Stimulated activated CD8-positive, alpha-beta memory T cell treated with anti-CD3 and anti-CD28 coated beads, Interleukin-2, amount 100 ng/mL, for 1 hour (primary cell): ENCODE results near the gene NTPCR.

ENCODE experiments used
- DNase-seq, 2 donors: peaks; one replicate each; pipeline ENCODE4 v3.0.0-alpha.2; 2020; ENCODE audit warnings: low read depth in 2 of 2

Gene NTPCR

GRCh38 chr1:233010146-233010545 is 59.7 kb downstream of the NTPCR start:
- no peak for DNase-seq

GRCh38 chr1:233012021-233012420 is 61.6 kb downstream of the NTPCR start:
- DNase-seq: no peak

GRCh38 chr1:233015965-233016364 is 65.6 kb downstream of the NTPCR start:
- DNase-seq: no peak

GRCh38 chr1:233016798-233017197 is 66.4 kb downstream of the NTPCR start:
- no peak for DNase-seq

GRCh38 chr1:233019083-233019482 is 68.7 kb downstream of the NTPCR start:
- DNase-seq: no peak

- DNase-seq: no peak
Observed at GRCh38 chr1:233019778-233020325, 69.4 kb downstream of the NTPCR start.

- DNase-seq: no peak
Observed at GRCh38 chr1:233020426-233020825, 70.0 kb downstream of the NTPCR start.

- no peak for DNase-seq
Observed at GRCh38 chr1:233022246-233022645, 71.8 kb downstream of the NTPCR start.

- no peak for DNase-seq
Observed at GRCh38 chr1:233024199-233024598, 73.8 kb downstream of the NTPCR start.

- no peak for DNase-seq
Observed at GRCh38 chr1:233025157-233025556, 74.7 kb downstream of the NTPCR start.

GRCh38 chr1:233025567-233025966 is 75.2 kb downstream of the NTPCR start:
- DNase-seq: no peak

- no peak for DNase-seq
Observed at GRCh38 chr1:233027046-233027445, 76.6 kb downstream of the NTPCR start.

- no peak for DNase-seq
Observed at GRCh38 chr1:233031521-233031920, 81.1 kb downstream of the NTPCR start.

- DNase-seq: no peak
Observed at GRCh38 chr1:233032916-233033315, 82.5 kb downstream of the NTPCR start.

- no peak for DNase-seq
Observed at GRCh38 chr1:233033361-233033760, 83.0 kb downstream of the NTPCR start.
